ENCODE results near the gene ZNF121.

DNA sequence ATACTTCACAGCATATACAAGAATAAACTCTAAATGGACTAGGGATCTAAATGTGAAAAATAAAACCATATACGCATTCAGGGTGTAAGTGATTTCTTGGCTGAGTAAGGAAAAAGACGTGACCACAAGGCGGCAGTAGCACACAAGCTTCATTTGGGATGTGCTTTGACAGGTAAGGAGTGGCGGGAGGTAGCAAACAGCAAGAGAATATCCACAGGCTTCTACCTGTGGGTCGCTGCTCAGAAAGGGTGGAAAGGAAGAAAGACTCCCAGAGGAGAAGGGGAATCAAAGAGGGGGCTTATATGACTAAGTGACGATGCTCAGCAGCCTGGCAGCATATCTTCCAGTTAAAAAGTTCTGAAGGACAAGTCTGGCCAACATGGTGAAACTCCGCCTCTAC, 2.5 kb upstream of the ZNF121 start:
- TF ChIP-seq, protein P1, sequence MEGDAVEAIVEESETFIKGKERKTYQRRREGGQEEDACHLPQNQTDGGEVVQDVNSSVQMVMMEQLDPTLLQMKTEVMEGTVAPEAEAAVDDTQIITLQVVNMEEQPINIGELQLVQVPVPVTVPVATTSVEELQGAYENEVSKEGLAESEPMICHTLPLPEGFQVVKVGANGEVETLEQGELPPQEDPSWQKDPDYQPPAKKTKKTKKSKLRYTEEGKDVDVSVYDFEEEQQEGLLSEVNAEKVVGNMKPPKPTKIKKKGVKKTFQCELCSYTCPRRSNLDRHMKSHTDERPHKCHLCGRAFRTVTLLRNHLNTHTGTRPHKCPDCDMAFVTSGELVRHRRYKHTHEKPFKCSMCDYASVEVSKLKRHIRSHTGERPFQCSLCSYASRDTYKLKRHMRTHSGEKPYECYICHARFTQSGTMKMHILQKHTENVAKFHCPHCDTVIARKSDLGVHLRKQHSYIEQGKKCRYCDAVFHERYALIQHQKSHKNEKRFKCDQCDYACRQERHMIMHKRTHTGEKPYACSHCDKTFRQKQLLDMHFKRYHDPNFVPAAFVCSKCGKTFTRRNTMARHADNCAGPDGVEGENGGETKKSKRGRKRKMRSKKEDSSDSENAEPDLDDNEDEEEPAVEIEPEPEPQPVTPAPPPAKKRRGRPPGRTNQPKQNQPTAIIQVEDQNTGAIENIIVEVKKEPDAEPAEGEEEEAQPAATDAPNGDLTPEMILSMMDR (IDR thresholded peaks at IDR 0.05; ENCODE audit: low read depth, low read length) = peak; percentile 96
- TF ChIP-seq POLR2A (IDR thresholded peaks at IDR 0.05; ENCODE audit: extremely low read depth, insufficient read length) = no peak
- no peak for TF ChIP-seq MAX (IDR thresholded peaks at IDR 0.05; ENCODE audit: low read depth, low read length)

All from NB4 (cell line).